HL-60 (cell line): ENCODE data around the gene PRRX1.

Experiments
- POLR2AphosphoS5 ChIP-seq: IDR thresholded peaks from 2 replicates; pipeline ENCODE4 v1.6.1; 2012; ENCODE audit warnings: low read depth
- TF ChIP-seq, protein P1 (sequence below): IDR thresholded peaks from one replicate; pipeline ENCODE4 v1.5.1; 2011; ENCODE audit warnings: low read length, control low read depth, inconsistent platforms; ENCODE audit not compliant: insufficient read depth

DNA sequence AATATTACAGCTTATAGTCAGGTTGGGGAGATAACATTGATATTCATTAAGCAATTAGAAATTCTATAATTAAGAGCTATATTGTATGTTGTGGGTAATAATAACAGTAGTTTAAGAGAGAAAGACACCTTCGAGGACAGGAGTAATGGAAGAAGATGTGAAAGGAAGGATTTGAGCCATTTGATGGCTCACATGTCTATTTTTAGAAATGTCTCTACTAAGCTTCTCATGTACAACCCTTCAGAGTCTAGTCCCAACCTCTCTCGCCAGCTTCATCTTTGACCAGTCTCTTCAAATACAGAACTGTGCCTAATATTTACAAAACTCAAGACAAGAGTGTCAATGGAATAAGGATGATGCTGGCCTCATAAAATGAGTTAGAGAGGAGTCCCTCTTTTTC lies 95.1 kb downstream of the PRRX1 start:
- TF ChIP-seq, protein P1, sequence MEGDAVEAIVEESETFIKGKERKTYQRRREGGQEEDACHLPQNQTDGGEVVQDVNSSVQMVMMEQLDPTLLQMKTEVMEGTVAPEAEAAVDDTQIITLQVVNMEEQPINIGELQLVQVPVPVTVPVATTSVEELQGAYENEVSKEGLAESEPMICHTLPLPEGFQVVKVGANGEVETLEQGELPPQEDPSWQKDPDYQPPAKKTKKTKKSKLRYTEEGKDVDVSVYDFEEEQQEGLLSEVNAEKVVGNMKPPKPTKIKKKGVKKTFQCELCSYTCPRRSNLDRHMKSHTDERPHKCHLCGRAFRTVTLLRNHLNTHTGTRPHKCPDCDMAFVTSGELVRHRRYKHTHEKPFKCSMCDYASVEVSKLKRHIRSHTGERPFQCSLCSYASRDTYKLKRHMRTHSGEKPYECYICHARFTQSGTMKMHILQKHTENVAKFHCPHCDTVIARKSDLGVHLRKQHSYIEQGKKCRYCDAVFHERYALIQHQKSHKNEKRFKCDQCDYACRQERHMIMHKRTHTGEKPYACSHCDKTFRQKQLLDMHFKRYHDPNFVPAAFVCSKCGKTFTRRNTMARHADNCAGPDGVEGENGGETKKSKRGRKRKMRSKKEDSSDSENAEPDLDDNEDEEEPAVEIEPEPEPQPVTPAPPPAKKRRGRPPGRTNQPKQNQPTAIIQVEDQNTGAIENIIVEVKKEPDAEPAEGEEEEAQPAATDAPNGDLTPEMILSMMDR = no peak
- no peak for TF ChIP-seq POLR2AphosphoS5
